SU-DHL-6 (cell line): ENCODE measurements around the gene NAV1.

ENCODE experiments used
- H2AFZ ChIP-seq: fragments of 200-600 bp; sonication (generic); 2 replicates; pipeline ENCODE4 v1.6.1; 2014; ENCODE audit warnings: low read depth, mild to moderate bottlenecking, moderate library complexity, mixed read lengths, antibody characterized with exemption, low read length; ENCODE audit not compliant: severe bottlenecking
- H3F3A ChIP-seq: fragments of 200-600 bp; shearing (Covaris generic); 2 replicates; pipeline ENCODE4 v1.6.0; 2016; ENCODE audit warnings: antibody characterized with exemption, mild to moderate bottlenecking; ENCODE audit not compliant: insufficient read depth
- H3K27ac ChIP-seq: fragments of 200-600 bp; sonication (generic); 2 replicates; pipeline ENCODE4 v1.5.1; 2016; ENCODE audit warnings: low read depth, mild to moderate bottlenecking, low read length, moderate library complexity, mixed read lengths
- H3K27me3 ChIP-seq: fragments of 200-600 bp; sonication (generic), shearing (Covaris generic); 2 replicates; pipeline ENCODE4 v1.6.0; 2014; ENCODE audit warnings: mild to moderate bottlenecking, low read length
- H3K36me3 ChIP-seq: fragments of 200-600 bp; sonication (generic); 2 replicates; pipeline ENCODE4 v1.6.1; 2014; ENCODE audit warnings: mild to moderate bottlenecking, low read length, mixed read lengths
- H3K4me2 ChIP-seq: fragments of 300-600, 200-600 bp; shearing (Covaris generic), sonication (generic); 2 replicates; pipeline ENCODE4 v1.6.0; 2014; ENCODE audit warnings: low read length, low read depth, mild to moderate bottlenecking; ENCODE audit not compliant: poor library complexity, severe bottlenecking
- H3K4me3 ChIP-seq: fragments of 200-600 bp; sonication (generic); 2 replicates; pipeline ENCODE4 v1.5.1; 2014; ENCODE audit warnings: antibody characterized with exemption, low read length, mild to moderate bottlenecking, mixed read lengths; ENCODE audit not compliant: insufficient read depth, poor library complexity, severe bottlenecking
- H3K79me2 ChIP-seq: fragments of 200-600 bp; sonication (generic); 2 replicates; pipeline ENCODE4 v1.6.1; 2014; ENCODE audit warnings: mild to moderate bottlenecking, low read length, moderate library complexity; ENCODE audit not compliant: insufficient read depth
- H3K9ac ChIP-seq: fragments of 200-600 bp; sonication (generic); 2 replicates; pipeline ENCODE4 v1.7.0; 2014; ENCODE audit warnings: mild to moderate bottlenecking, low read length
- H3K9me2 ChIP-seq: fragments of 200-600 bp; sonication (generic); replicated peaks from 2 replicates; pipeline ENCODE4 v1.6.1; 2014; ENCODE audit warnings: low read length; ENCODE audit not compliant: insufficient read depth
- H3K9me3 ChIP-seq: fragments of 200-600 bp; sonication (generic); 2 replicates; pipeline ENCODE4 v1.6.1; 2014; ENCODE audit warnings: low read length, mixed read lengths; ENCODE audit not compliant: insufficient read depth
- H4K20me1 ChIP-seq: fragments of 200-600 bp; sonication (generic); 2 replicates; pipeline ENCODE4 v1.6.1; 2014; ENCODE audit warnings: low read depth, mild to moderate bottlenecking, antibody characterized with exemption, low read length, moderate library complexity, mixed read lengths
- CTCF ChIP-seq: fragments of 200-600 bp; sonication (generic); IDR thresholded peaks from one replicate; pipeline ENCODE4 v1.5.1; 2017; ENCODE audit warnings: antibody characterized with exemption, mild to moderate bottlenecking, low read length, moderate library complexity; ENCODE audit not compliant: insufficient read depth, poor library complexity, severe bottlenecking
- EZH2phosphoT487 ChIP-seq: fragments of 200-600 bp; sonication (generic), shearing (Covaris generic); conservative IDR thresholded peaks from 2 replicates; pipeline ENCODE4 v1.6.1; 2018; ENCODE audit warnings: mild to moderate bottlenecking, antibody characterized with exemption, low read length, moderate library complexity, mixed read lengths

NAV1 gene

GRCh38 chr1:201563941-201564340, 25.0 kb downstream of the NAV1 start:
- H3K27ac ChIP-seq: no peak overlapping the region
- no peak overlapping the region for H3K4me3 ChIP-seq
- H3K27me3 ChIP-seq: no peaks in the 10 kb centered on the region
- TF ChIP-seq CTCF: no peak
- no peak for TF ChIP-seq EZH2phosphoT487
- H2AFZ ChIP-seq: no peak overlapping the region
- H3F3A ChIP-seq: no peaks in the 10 kb centered on the region
- H3K79me2 ChIP-seq: no peaks in the 10 kb centered on the region
- H3K36me3 ChIP-seq: no peaks in the 10 kb centered on the region
- H3K9me2 ChIP-seq: no peaks in the 10 kb centered on the region
- no peak overlapping the region for H3K9ac ChIP-seq
- no peak overlapping the region for H3K4me2 ChIP-seq
- H3K9me3 ChIP-seq: no peaks in the 10 kb centered on the region
- H4K20me1 ChIP-seq: no peaks in the 10 kb centered on the region

- no peak overlapping the region for H3K4me3 ChIP-seq
- H3K9me2 ChIP-seq: no peaks in the 10 kb centered on the region
- H3K4me2 ChIP-seq: no peak overlapping the region
- H4K20me1 ChIP-seq: no peaks in the 10 kb centered on the region
- no peak overlapping the region for H2AFZ ChIP-seq
- TF ChIP-seq EZH2phosphoT487 (no peak), CTCF (no peak)
- H3K27ac ChIP-seq: no peak overlapping the region
- no peaks in the 10 kb centered on the region for H3K9me3 ChIP-seq
- H3F3A ChIP-seq: no peaks in the 10 kb centered on the region
- H3K36me3 ChIP-seq: no peaks in the 10 kb centered on the region
- H3K79me2 ChIP-seq: no peaks in the 10 kb centered on the region
- H3K9ac ChIP-seq: no peak overlapping the region
- no peaks in the 10 kb centered on the region for H3K27me3 ChIP-seq
Observed at GRCh38 chr1:201565024-201565730, 26.2 kb downstream of the NAV1 start.

GRCh38 chr1:201565771-201566528, 27.0 kb downstream of the NAV1 start:
- H4K20me1 ChIP-seq: no peaks in the 10 kb centered on the region
- H3K9ac ChIP-seq: no peak overlapping the region
- no peaks in the 10 kb centered on the region for H3K9me2 ChIP-seq
- H3K27me3 ChIP-seq: no peaks in the 10 kb centered on the region
- no peak overlapping the region for H3K4me3 ChIP-seq
- H3K4me2 ChIP-seq: no peak overlapping the region
- H3K27ac ChIP-seq: no peak overlapping the region
- TF ChIP-seq CTCF (no peak), EZH2phosphoT487 (no peak)
- no peaks in the 10 kb centered on the region for H3K9me3 ChIP-seq
- H2AFZ ChIP-seq: no peak overlapping the region
- H3K79me2 ChIP-seq: no peaks in the 10 kb centered on the region
- H3K36me3 ChIP-seq: no peaks in the 10 kb centered on the region
- H3F3A ChIP-seq: no peaks in the 10 kb centered on the region
